NB4 (cell line): ENCODE measurements around the gene ENHO.

Experiments used
- CTCF ChIP-seq: IDR thresholded peaks from one replicate; pipeline ENCODE4 v1.5.1; 2012; ENCODE audit warnings: low read depth, low read length
- MAX ChIP-seq: IDR thresholded peaks from 2 replicates; pipeline ENCODE4 v1.6.1; 2011; ENCODE audit warnings: low read depth, low read length

- TF ChIP-seq CTCF (no peak), MAX (no peak)
These were observed 47.6 kb upstream of the ENHO start for GRCh38 chr9:34570376-34570775.
